Renal cortex interstitium (tissue), 11 donors: ENCODE measurements around the gene ASIC3. TPM values are rescaled to one million over a fixed set of nuclear protein-coding genes. Genes with fewer than 3 reads are reported as not detected.
A peak's percentile ranks its signal among the peaks of the same experiment; 100 is the strongest.

Experiments used
- DNase-seq, 11 donors: peaks; one replicate each; pipeline ENCODE4 v3.0.0-alpha.2; 2013; ENCODE audit warnings: low read depth in 9 of 11, low spot score in 4 of 11; ENCODE audit errors: extremely low read depth in 1 of 11
- polyA plus RNA-seq, 3 donors: library from polyadenylated mRNA; unstranded; fragments of 120-200 nt; gene quantifications; one replicate each; pipeline ENCODE4 v1.2.1, GENCODE V29; 2013; ENCODE audit not compliant: insufficient read length in 3 of 3

The ASIC3 gene
- polyA plus RNA-seq, 3 donors: 1.3 to 2.5 (median 2.3) TPM

- DNase-seq: peak in 2 of 11 donors; percentile 39 to 43
Measured at GRCh38 chr7:151088856-151089699, 40.7 kb downstream of the ASIC3 start.

- no peak for DNase-seq
Measured at GRCh38 chr7:151089893-151090730, 41.8 kb downstream of the ASIC3 start.

GRCh38 chr7:151091003-151091402 lies 42.7 kb downstream of the ASIC3 start:
- no peak for DNase-seq

GRCh38 chr7:151091431-151091830 lies 43.1 kb downstream of the ASIC3 start:
- DNase-seq: no peak

GRCh38 chr7:151091988-151092387 lies 43.7 kb downstream of the ASIC3 start:
- DNase-seq: no peak

- DNase-seq: no peak
Measured at GRCh38 chr7:151093748-151094147, 45.4 kb downstream of the ASIC3 start.

- DNase-seq: no peak
Measured at GRCh38 chr7:151094675-151095074, 46.3 kb downstream of the ASIC3 start.

- DNase-seq: no peak
Measured at GRCh38 chr7:151095123-151095797, 46.9 kb downstream of the ASIC3 start.

- no peak for DNase-seq
Measured at GRCh38 chr7:151095828-151096475, 47.6 kb downstream of the ASIC3 start.

- DNase-seq: no peak
Measured at GRCh38 chr7:151099486-151100211, 51.3 kb downstream of the ASIC3 start.

- DNase-seq: no peak
Measured at GRCh38 chr7:151100921-151101320, 52.6 kb downstream of the ASIC3 start.

- DNase-seq: no peak
Measured at GRCh38 chr7:151101621-151102396, 53.5 kb downstream of the ASIC3 start.

Other genes starting within 250 kb of the ASIC3 start
- 10 to 100 TPM; 76.2 to 83.6 (median 79.8) TPM for gene TMEM176B, start 248.2 kb upstream of the ASIC3 start, polyA plus RNA-seq
- gene TMEM176A, start 247.8 kb upstream of the ASIC3 start, polyA plus RNA-seq: 10 to 100 TPM; 76.3 to 96.6 (median 84.6) TPM
- 10 to 100 TPM; 44.4 to 63.1 (median 51.1) TPM for gene AOC1, start 196.0 kb upstream of the ASIC3 start, polyA plus RNA-seq
- 10 to 100 TPM; 13.6 to 21.8 (median 20.2) TPM for gene KCNH2, start 70.2 kb upstream of the ASIC3 start, polyA plus RNA-seq
- gene NOS3, start 57.5 kb upstream of the ASIC3 start, polyA plus RNA-seq: 10 to 100 TPM in 2 of 3 donors, 1 to 10 TPM in 1; 7.7 to 14.4 (median 12.7) TPM
- 1 to 10 TPM; 2.3 to 4.6 (median 4.2) TPM for gene ATG9B, start 24.0 kb upstream of the ASIC3 start, polyA plus RNA-seq
- gene ABCB8, start 20.1 kb upstream of the ASIC3 start, polyA plus RNA-seq: 10 to 100 TPM; 19.3 to 32.5 (median 26.9) TPM
- gene CDK5, start 9.4 kb downstream of the ASIC3 start, polyA plus RNA-seq: 10 to 100 TPM; 14.7 to 18.9 (median 17.3) TPM
- gene SLC4A2, start 11.1 kb downstream of the ASIC3 start, polyA plus RNA-seq: 100 to 1,000 TPM in 2 of 3 donors, 10 to 100 TPM in 1; 75.9 to 120 (median 110) TPM
- 10 to 100 TPM; 50.6 to 75.0 (median 71.7) TPM for gene FASTK, start 32.3 kb downstream of the ASIC3 start, polyA plus RNA-seq
- 10 to 100 TPM; 21.6 to 36.0 (median 34.5) TPM for gene TMUB1, start 35.0 kb downstream of the ASIC3 start, polyA plus RNA-seq
- gene AGAP3, start 37.9 kb downstream of the ASIC3 start, polyA plus RNA-seq: 10 to 100 TPM; 53.8 to 75.3 (median 72.3) TPM
- gene GBX1, start 119.2 kb downstream of the ASIC3 start, polyA plus RNA-seq: under 1 TPM in 1 of 3 donors, not detected in 2; 0.19 TPM
- not detected for gene ASB10, start 138.7 kb downstream of the ASIC3 start, polyA plus RNA-seq
- not detected for gene H2BK1, start 162.0 kb downstream of the ASIC3 start, polyA plus RNA-seq
- gene ABCF2, start 178.7 kb downstream of the ASIC3 start, polyA plus RNA-seq: 10 to 100 TPM; 22.3 to 30.9 (median 30.8) TPM
- 10 to 100 TPM; 20.3 to 28.1 (median 25.9) TPM for gene CHPF2, start 184.0 kb downstream of the ASIC3 start, polyA plus RNA-seq
- gene SMARCD3, start 200.2 kb downstream of the ASIC3 start, polyA plus RNA-seq: 10 to 100 TPM; 64.4 to 81.5 (median 72.8) TPM